OCI-LY1 (cell line): ENCODE results near the gene BTBD9.
"Not testable (repeated sequence)": the region's sequence is repeated elsewhere in the genome, so short reads cannot be mapped to it uniquely, and the experiment has no call there.

Source experiments
- H2AFZ ChIP-seq: fragments of 200-600 bp; sonication (generic), shearing (Covaris generic); 2 replicates; pipeline ENCODE4 v1.6.0; 2014; ENCODE audit warnings: antibody characterized with exemption, mild to moderate bottlenecking, low read length
- H3F3A ChIP-seq: fragments of 200-600 bp; sonication (generic), shearing (Covaris generic); 2 replicates; pipeline ENCODE4 v1.6.0; 2014; ENCODE audit warnings: mild to moderate bottlenecking, antibody characterized with exemption, low read length, moderate library complexity; ENCODE audit not compliant: insufficient read depth
- H3K27ac ChIP-seq: fragments of 200-600 bp; sonication (generic); 2 replicates; pipeline ENCODE4 v1.5.1; 2014; ENCODE audit warnings: low read length, mixed run types, mild to moderate bottlenecking, low read depth; ENCODE audit not compliant: poor library complexity, severe bottlenecking
- H3K27me3 ChIP-seq: fragments of 200-600 bp; sonication (generic); 2 replicates; pipeline ENCODE4 v1.6.0; 2014; ENCODE audit warnings: antibody characterized with exemption, mild to moderate bottlenecking, low read length, moderate library complexity; ENCODE audit not compliant: insufficient read depth
- H3K36me3 ChIP-seq: fragments of 200-600 bp; sonication (generic); 2 replicates; pipeline ENCODE4 v1.6.1; 2014; ENCODE audit warnings: mild to moderate bottlenecking, antibody characterized with exemption, low read length, moderate library complexity, mixed read lengths; ENCODE audit not compliant: insufficient read depth
- H3K4me1 ChIP-seq: fragments of 200-600 bp; sonication (generic); 2 replicates; pipeline ENCODE4 v1.5.1; 2014; ENCODE audit warnings: mild to moderate bottlenecking, low read length, moderate library complexity; ENCODE audit not compliant: insufficient read depth, severe bottlenecking
- H3K4me2 ChIP-seq: fragments of 200-600 bp; sonication (generic), shearing (Covaris generic); 2 replicates; pipeline ENCODE4 v1.6.1; 2014; ENCODE audit warnings: low read length
- H3K4me3 ChIP-seq: fragments of 200-600 bp; sonication (generic); 2 replicates; pipeline ENCODE4 v1.5.1; 2014; ENCODE audit warnings: low read length, low read depth, mild to moderate bottlenecking, mixed read lengths; ENCODE audit not compliant: poor library complexity, severe bottlenecking
- H3K79me2 ChIP-seq: fragments of 200-600 bp; shearing (Covaris generic); 2 replicates; pipeline ENCODE4 v1.6.1; 2016; ENCODE audit warnings: mixed run types, low read length, mixed read lengths; ENCODE audit not compliant: insufficient read depth
- H3K9ac ChIP-seq: fragments of 200-600 bp; sonication (generic), shearing (Covaris generic); 2 replicates; pipeline ENCODE4 v1.6.1; 2014; ENCODE audit warnings: mild to moderate bottlenecking, low read length, mixed read lengths
- H3K9me2 ChIP-seq: fragments of 200-600 bp; sonication (generic), shearing (Covaris generic); 2 replicates; pipeline ENCODE4 v1.6.1; 2014; ENCODE audit warnings: low read depth, mild to moderate bottlenecking, low read length, mixed read lengths
- H3K9me3 ChIP-seq: fragments of 200-600 bp; shearing (Covaris generic); 2 replicates; pipeline ENCODE4 v1.6.1; 2014; ENCODE audit warnings: low read length, mixed read lengths
- H4K20me1 ChIP-seq: fragments of 200-600 bp; sonication (generic), shearing (Covaris generic); 2 replicates; pipeline ENCODE4 v1.6.0; 2016; ENCODE audit warnings: mild to moderate bottlenecking, low read length; ENCODE audit not compliant: insufficient read depth
- CTCF ChIP-seq: fragments of 200-600 bp; sonication (generic), shearing (Covaris generic); IDR thresholded peaks from 2 replicates; pipeline ENCODE4 v1.5.1; 2017; ENCODE audit warnings: mild to moderate bottlenecking, antibody characterized with exemption, low read length, moderate library complexity, mixed read lengths
- EZH2 ChIP-seq: fragments of 200-600 bp; sonication (generic), shearing (Covaris generic); IDR thresholded peaks from 2 replicates; pipeline ENCODE4 v1.8.0; 2017; ENCODE audit warnings: borderline replicate concordance, mixed run types, mild to moderate bottlenecking, antibody characterized with exemption, low read length, moderate library complexity, mixed read lengths

BTBD9 gene

GRCh38 chr6:38349221-38349620 is 290.5 kb downstream of the BTBD9 start:
- 0 out of 2 replicates have a peak, but pooled peaks cover 2% of the 10 kb centered on the region for H4K20me1 ChIP-seq
- no peaks in the 10 kb centered on the region for H3K4me1 ChIP-seq
- TF ChIP-seq EZH2: no peak
- no peak for TF ChIP-seq CTCF
- H3F3A ChIP-seq: no peaks in the 10 kb centered on the region
- H3K36me3 ChIP-seq: no peaks in the 10 kb centered on the region
- H3K27me3 ChIP-seq: no peaks in the 10 kb centered on the region
- no peaks in the 10 kb centered on the region for H3K9me3 ChIP-seq
- H3K4me2 ChIP-seq: no peak overlapping the region
- H3K4me3 ChIP-seq: no peak overlapping the region
- H3K9me2 ChIP-seq: no peaks in the 10 kb centered on the region
- no peak overlapping the region for H3K27ac ChIP-seq
- no peak overlapping the region for H2AFZ ChIP-seq
- no peak overlapping the region for H3K9ac ChIP-seq
- H3K79me2 ChIP-seq: no peaks in the 10 kb centered on the region

DNA sequence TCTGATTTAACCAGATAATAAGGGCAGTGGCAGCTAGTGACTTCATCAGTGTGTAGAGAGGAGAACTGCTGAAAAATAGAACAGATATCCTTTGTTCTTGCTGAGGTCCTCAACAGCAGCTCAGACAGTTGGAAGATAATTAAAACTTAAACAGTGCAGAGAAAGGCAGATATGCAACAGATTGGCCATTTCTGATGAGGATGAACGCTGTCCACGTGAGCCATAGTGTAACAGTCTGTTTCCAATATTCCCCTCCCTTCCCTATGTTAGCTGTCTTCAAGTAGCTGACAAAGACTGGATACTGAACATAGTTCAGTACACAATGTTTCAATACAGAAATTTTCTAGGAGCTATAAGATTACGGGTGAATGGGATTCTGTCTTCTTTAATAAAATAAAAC is 291.4 kb downstream of the BTBD9 start:
- Histone ChIP-seq H3F3A (no peaks in the 10 kb centered on the region), H3K9ac (no peak overlapping the region), H3K4me1 (no peaks in the 10 kb centered on the region), H2AFZ (no peak overlapping the region), H3K79me2 (no peaks in the 10 kb centered on the region), H3K36me3 (no peaks in the 10 kb centered on the region), H3K4me2 (no peak overlapping the region), H4K20me1 (0 out of 2 replicates have a peak, but pooled peaks cover 2% of the 10 kb centered on the region), H3K4me3 (no peak overlapping the region), H3K9me2 (no peaks in the 10 kb centered on the region), H3K9me3 (no peaks in the 10 kb centered on the region), H3K27me3 (no peaks in the 10 kb centered on the region), H3K27ac (no peak overlapping the region)
- no peak for TF ChIP-seq CTCF
- TF ChIP-seq EZH2: no peak

GRCh38 chr6:38347829-38348228 is 291.9 kb downstream of the BTBD9 start:
- H3K4me3 ChIP-seq, H3K79me2 ChIP-seq, H3K9me3 ChIP-seq, H3K4me2 ChIP-seq, H4K20me1 ChIP-seq, H3K4me1 ChIP-seq, H3K36me3 ChIP-seq, H3K9ac ChIP-seq, H2AFZ ChIP-seq, H3K9me2 ChIP-seq, H3F3A ChIP-seq, H3K27me3 ChIP-seq, H3K27ac ChIP-seq: not testable (repeated sequence)

- Histone ChIP-seq H4K20me1 (no peaks in the 10 kb centered on the region), H3K4me1 (no peaks in the 10 kb centered on the region), H3K27me3 (no peaks in the 10 kb centered on the region), H3K36me3 (no peaks in the 10 kb centered on the region), H2AFZ (no peak overlapping the region), H3K9me3 (no peaks in the 10 kb centered on the region), H3K9ac (no peak overlapping the region), H3K4me2 (no peak overlapping the region), H3K27ac (no peak overlapping the region), H3F3A (no peaks in the 10 kb centered on the region), H3K4me3 (no peak overlapping the region), H3K79me2 (no peaks in the 10 kb centered on the region), H3K9me2 (no peaks in the 10 kb centered on the region)
- TF ChIP-seq EZH2 (no peak), CTCF (no peak)
These were observed 293.2 kb downstream of the BTBD9 start for GRCh38 chr6:38346291-38347079.
